Measurements from ENCODE around the gene IMPG2.

GRCh38 chr3:101255441-101255840, 64.9 kb downstream of the IMPG2 start:
- TF ChIP-seq CTCF (IDR thresholded peaks at IDR 0.05) (no peak), POLR2A (IDR thresholded peaks at IDR 0.05) (no peak)

Data from ovary (tissue), 3 donors.